GM19328 (cell line): ENCODE measurements around the gene TMED10.
"Not testable (repeated sequence)": the region's sequence is repeated elsewhere in the genome, so short reads cannot be mapped to it uniquely, and the experiment has no call there.

Experiments
- ATAC-seq: cut with Tn5 transposase; IDR thresholded peaks from one replicate; pipeline ENCODE4 v1.9.1; 2021; ENCODE audit warnings: mild to moderate bottlenecking, moderate library complexity; ENCODE audit not compliant: unreplicated experiment

TMED10 gene

GRCh38 chr14:75162631-75163030 is 13.8 kb downstream of the TMED10 start:
- no peak for ATAC-seq

- ATAC-seq: no peak
Measured at GRCh38 chr14:75158843-75159614, 17.4 kb downstream of the TMED10 start.

- ATAC-seq: no peak
Measured at GRCh38 chr14:75156901-75157300, 19.5 kb downstream of the TMED10 start.

- no peak for ATAC-seq
Measured at GRCh38 chr14:75156111-75156510, 20.3 kb downstream of the TMED10 start.

- ATAC-seq: no peak
Measured at GRCh38 chr14:75155169-75155568, 21.2 kb downstream of the TMED10 start.

- no peak for ATAC-seq
Measured at GRCh38 chr14:75153295-75153694, 23.1 kb downstream of the TMED10 start.

GRCh38 chr14:75151851-75152250 is 24.6 kb downstream of the TMED10 start:
- ATAC-seq: no peak

- not testable (repeated sequence) for ATAC-seq
Measured at GRCh38 chr14:75150637-75151036, 25.8 kb downstream of the TMED10 start.

GRCh38 chr14:75150150-75150549 is 26.3 kb downstream of the TMED10 start:
- no peak for ATAC-seq

GRCh38 chr14:75147423-75148071 is 28.9 kb downstream of the TMED10 start:
- no peak for ATAC-seq

- no peak for ATAC-seq
Measured at GRCh38 chr14:75144944-75145343, 31.5 kb downstream of the TMED10 start.

- ATAC-seq: no peak
Measured at GRCh38 chr14:75143761-75144527, 32.5 kb downstream of the TMED10 start.

- ATAC-seq: no peak
Measured at GRCh38 chr14:75142494-75142893, 33.9 kb downstream of the TMED10 start.

- ATAC-seq: no peak
Measured at GRCh38 chr14:75141967-75142366, 34.4 kb downstream of the TMED10 start.

- no peak for ATAC-seq
Measured at GRCh38 chr14:75141062-75141461, 35.4 kb downstream of the TMED10 start.

- ATAC-seq: no peak
Measured at GRCh38 chr14:75140620-75141019, 35.8 kb downstream of the TMED10 start.

GRCh38 chr14:75139185-75139584 is 37.2 kb downstream of the TMED10 start:
- ATAC-seq: no peak

- no peak for ATAC-seq
Measured at GRCh38 chr14:75138492-75138891, 37.9 kb downstream of the TMED10 start.

- no peak for ATAC-seq
Measured at GRCh38 chr14:75134644-75135043, 41.8 kb downstream of the TMED10 start.

GRCh38 chr14:75133597-75133996 is 42.8 kb downstream of the TMED10 start:
- ATAC-seq: no peak

GRCh38 chr14:75132382-75133086 is 43.9 kb downstream of the TMED10 start:
- ATAC-seq: no peak
